ENCODE measurements around the gene DNM2. TPM values are rescaled to one million over a fixed set of nuclear protein-coding genes. Genes with fewer than 3 reads are reported as not detected.

The DNM2 gene
- total and polyA plus RNA-seq, 10 of the 15 experiments (the other 5 are each of a cell fraction or from before 2014, with no cell fraction given) = 1.2 to 146 (median 68.9) TPM

GRCh38 chr19:10835754-10836478, 118.0 kb downstream of the DNM2 start, which contains the start of gene TMED1 (continued):
- TF ChIP-seq E2F4 (IDR thresholded peaks at IDR 0.05; ENCODE audit: low read depth, low read length) = no peak
- peak; percentile 83 for TF ChIP-seq PBX3 (IDR thresholded peaks at IDR 0.05; ENCODE audit: insufficient replicate concordance, low read depth, low read length)
- no peak for TF ChIP-seq HCFC1 (IDR thresholded peaks at IDR 0.05; ENCODE audit: low read length)
- TF ChIP-seq TCF12 (IDR thresholded peaks at IDR 0.05; ENCODE audit: low read depth, low read length) = 0 out of 2 replicates have a peak, but pooled peaks have one; percentile 2
- TF ChIP-seq NKRF (conservative IDR thresholded peaks at IDR 0.05) = peak; percentile 58; the same call in 1 of the 2 replicates
- no peak for TF ChIP-seq MXI1 (IDR thresholded peaks at IDR 0.05; ENCODE audit: low read depth, low read length)
- peak; percentile 5; the same call in 1 of the 2 replicates for TF ChIP-seq MTA3 (IDR thresholded peaks at IDR 0.05; ENCODE audit: borderline replicate concordance, low read length)
- TF ChIP-seq NR2F1 (conservative IDR thresholded peaks at IDR 0.05) = peak; percentile 60
- TF ChIP-seq POLR2A (IDR thresholded peaks at IDR 0.05; ENCODE audit: low read depth, low read length) = peak; percentile 86
- TF ChIP-seq IKZF1 (conservative IDR thresholded peaks at IDR 0.05) = peak; percentile 57; the same call in 1 of the 2 replicates
- peak; percentile 57 for TF ChIP-seq NR2C1 (IDR thresholded peaks at IDR 0.05)
- no peak for TF ChIP-seq ZZZ3 (IDR thresholded peaks at IDR 0.05; ENCODE audit: control insufficient read depth, insufficient read length, low read depth)
- 0 out of 4 replicates have a peak, but pooled peaks of 1 of the 2 experiments have one; percentile 37 for TF ChIP-seq IKZF2 (IDR thresholded peaks at IDR 0.05)
- TF ChIP-seq MYC (IDR thresholded peaks at IDR 0.05; ENCODE audit: insufficient read depth, insufficient read length, insufficient replicate concordance, low read length, severe bottlenecking) = no peak
- TF ChIP-seq FOS (IDR thresholded peaks at IDR 0.05; ENCODE audit: borderline replicate concordance, extremely low read depth, insufficient read length) = no peak
- TF ChIP-seq MAX (IDR thresholded peaks at IDR 0.05; ENCODE audit: low read depth, low read length) = no peak
- no peak for TF ChIP-seq ZNF592 (IDR thresholded peaks at IDR 0.05)
- TF ChIP-seq CBFB (IDR thresholded peaks at IDR 0.05; ENCODE audit: low read depth) = peak; percentile 85; the same call in 1 of the 2 replicates
